VCaP (cell line): ENCODE measurements around the gene IBTK.

Experiments used
- H3K27ac ChIP-seq: fragments of 450-650 bp; 2 replicates; pipeline ENCODE4 v1.5.1; 2017
- TF ChIP-seq, protein P1 (sequence below): fragments of 450-650 bp; conservative IDR thresholded peaks from 2 replicates; pipeline ENCODE4 v1.5.1; 2017; ENCODE audit warnings: mild to moderate bottlenecking, moderate library complexity

The IBTK gene

GRCh38 chr6:82185948-82186535 lies 61.5 kb downstream of the IBTK start:
- H3K27ac ChIP-seq: no peak overlapping the region
- TF ChIP-seq, protein P1, sequence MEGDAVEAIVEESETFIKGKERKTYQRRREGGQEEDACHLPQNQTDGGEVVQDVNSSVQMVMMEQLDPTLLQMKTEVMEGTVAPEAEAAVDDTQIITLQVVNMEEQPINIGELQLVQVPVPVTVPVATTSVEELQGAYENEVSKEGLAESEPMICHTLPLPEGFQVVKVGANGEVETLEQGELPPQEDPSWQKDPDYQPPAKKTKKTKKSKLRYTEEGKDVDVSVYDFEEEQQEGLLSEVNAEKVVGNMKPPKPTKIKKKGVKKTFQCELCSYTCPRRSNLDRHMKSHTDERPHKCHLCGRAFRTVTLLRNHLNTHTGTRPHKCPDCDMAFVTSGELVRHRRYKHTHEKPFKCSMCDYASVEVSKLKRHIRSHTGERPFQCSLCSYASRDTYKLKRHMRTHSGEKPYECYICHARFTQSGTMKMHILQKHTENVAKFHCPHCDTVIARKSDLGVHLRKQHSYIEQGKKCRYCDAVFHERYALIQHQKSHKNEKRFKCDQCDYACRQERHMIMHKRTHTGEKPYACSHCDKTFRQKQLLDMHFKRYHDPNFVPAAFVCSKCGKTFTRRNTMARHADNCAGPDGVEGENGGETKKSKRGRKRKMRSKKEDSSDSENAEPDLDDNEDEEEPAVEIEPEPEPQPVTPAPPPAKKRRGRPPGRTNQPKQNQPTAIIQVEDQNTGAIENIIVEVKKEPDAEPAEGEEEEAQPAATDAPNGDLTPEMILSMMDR: no peak

GRCh38 chr6:82183642-82184282 lies 63.8 kb downstream of the IBTK start:
- H3K27ac ChIP-seq: no peak overlapping the region
- TF ChIP-seq, protein P1: no peak

GRCh38 chr6:82182756-82183155 lies 64.8 kb downstream of the IBTK start:
- H3K27ac ChIP-seq: no peak overlapping the region
- TF ChIP-seq, protein P1: no peak

- TF ChIP-seq, protein P1: no peak
These were observed 68.1 kb downstream of the IBTK start for GRCh38 chr6:82179415-82179814.

GRCh38 chr6:82178759-82179112 lies 68.8 kb downstream of the IBTK start:
- TF ChIP-seq, protein P1: no peak
- H3K27ac ChIP-seq: peak overlapping the region; percentile 8; the same call in 1 of the 2 replicates

More at GRCh38 chr6:82179415-82179814, 68.1 kb downstream of the IBTK start:
- peak overlapping the region; percentile 8; the same call in 1 of the 2 replicates for H3K27ac ChIP-seq

DNA sequence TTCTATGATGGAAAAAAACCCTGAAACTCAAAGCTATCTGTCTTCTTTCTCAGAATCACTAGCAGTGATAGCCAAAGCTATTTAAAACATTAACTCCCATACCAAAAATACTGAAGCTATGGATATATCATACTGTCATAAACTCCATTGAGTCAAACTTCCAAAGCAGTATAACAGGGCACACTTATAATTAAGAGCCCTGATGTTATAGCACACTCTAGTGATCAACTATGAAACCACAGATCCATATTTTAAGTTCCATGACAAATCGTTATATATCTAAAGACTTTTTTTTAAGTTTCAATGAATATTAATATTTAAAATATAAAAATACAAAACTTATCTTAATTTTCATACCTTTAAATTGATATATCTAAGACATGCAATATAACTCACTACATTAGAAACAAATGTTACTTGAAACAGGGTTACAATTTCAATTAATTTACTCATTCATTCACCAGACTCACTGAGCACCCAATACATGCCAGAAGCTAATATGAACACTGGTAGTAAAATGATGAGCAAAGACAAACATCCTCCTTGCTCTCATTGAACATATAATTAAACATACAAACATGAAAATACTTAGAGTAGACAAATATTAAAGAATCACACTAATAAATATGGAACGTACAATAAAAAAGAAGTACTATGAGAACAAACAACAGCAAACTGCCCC lies 69.3 kb downstream of the IBTK start:
- TF ChIP-seq, protein P1: peak; percentile 85
- peak overlapping the region; percentile 8; the same call in 1 of the 2 replicates for H3K27ac ChIP-seq

- TF ChIP-seq, protein P1: no peak
- H3K27ac ChIP-seq: no peak overlapping the region
These were observed 70.9 kb downstream of the IBTK start for GRCh38 chr6:82176616-82177015.
